ENCODE measurements around the gene CIB2.

The CIB2 gene

DNA sequence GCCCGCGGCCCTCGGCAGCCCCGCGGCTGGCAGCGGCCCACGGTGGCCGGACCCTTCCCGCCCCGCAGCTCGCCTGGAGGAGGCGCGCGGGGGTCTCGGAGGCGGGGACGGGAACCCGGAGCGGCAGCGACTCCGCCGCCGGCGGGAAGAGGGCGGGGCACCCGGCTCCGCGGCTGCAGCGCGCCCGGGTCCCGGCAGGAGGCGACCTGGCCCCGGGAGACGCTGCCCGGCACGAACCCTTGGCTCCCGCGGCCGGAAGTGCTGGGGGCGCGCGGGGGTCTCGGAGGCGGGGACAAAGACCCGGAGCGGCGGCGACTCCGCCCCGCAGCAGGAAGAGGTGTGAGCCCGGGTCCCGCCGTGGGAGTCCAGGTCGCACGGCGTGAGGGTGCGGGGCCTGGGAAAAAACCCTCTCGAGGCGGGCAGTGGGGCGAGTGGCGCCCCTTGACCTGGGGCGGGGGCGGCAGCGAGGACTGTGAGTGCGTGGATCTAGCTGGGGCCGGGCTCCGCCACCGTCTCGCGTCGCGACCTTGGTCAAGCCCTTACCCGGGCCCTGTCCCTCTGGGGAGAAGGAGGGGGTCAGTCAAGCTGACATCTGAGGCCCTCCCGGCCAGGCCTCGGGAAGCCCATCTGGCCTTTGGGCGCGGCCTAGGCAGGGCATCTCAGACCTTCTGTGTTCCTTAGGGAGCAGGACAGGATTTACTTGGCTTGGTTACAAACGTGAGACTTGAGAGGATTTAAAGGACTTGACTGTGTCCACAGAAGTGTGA is at the start of gene CIB2:
Gene CIB2, minus strand, starts transcription at position 151 of the 767 bp plus-strand sequence. CDS start 230 bp downstream, outside the sequence.
- H3K4me3 ChIP-seq (ENCODE audit: low read length): peak within 1 kb of the TSS; percentile 72
- H3K4me1 ChIP-seq (ENCODE audit: control insufficient read depth, insufficient read depth, low read length): peaks cover 21% of the 10 kb centered on the region
- peaks cover 4% of the 10 kb centered on the region for H3K27me3 ChIP-seq (ENCODE audit: control insufficient read depth, insufficient read depth, low read length)
- no peaks in the 10 kb centered on the region for H3K36me3 ChIP-seq (ENCODE audit: control insufficient read depth, insufficient read depth, low read length)
- peak within 1 kb of the TSS; percentile 87 for H3K9ac ChIP-seq (ENCODE audit: low read length)
- no peaks in the 10 kb centered on the region for H3K9me3 ChIP-seq (ENCODE audit: control insufficient read depth, low read length)

- H3K36me3 ChIP-seq (ENCODE audit: control insufficient read depth, insufficient read depth, low read length): no peaks in the 10 kb centered on the region
- no peak overlapping the region for H3K9ac ChIP-seq (ENCODE audit: low read length)
- no peaks in the 10 kb centered on the region for H3K4me1 ChIP-seq (ENCODE audit: control insufficient read depth, insufficient read depth, low read length)
- H3K9me3 ChIP-seq (ENCODE audit: control insufficient read depth, low read length): no peaks in the 10 kb centered on the region
- no peak overlapping the region for H3K4me3 ChIP-seq (ENCODE audit: low read length)
- no peaks in the 10 kb centered on the region for H3K27me3 ChIP-seq (ENCODE audit: control insufficient read depth, insufficient read depth, low read length)
Measured at GRCh38 chr15:78179906-78180305, 48.7 kb upstream of the CIB2 start.

DNA sequence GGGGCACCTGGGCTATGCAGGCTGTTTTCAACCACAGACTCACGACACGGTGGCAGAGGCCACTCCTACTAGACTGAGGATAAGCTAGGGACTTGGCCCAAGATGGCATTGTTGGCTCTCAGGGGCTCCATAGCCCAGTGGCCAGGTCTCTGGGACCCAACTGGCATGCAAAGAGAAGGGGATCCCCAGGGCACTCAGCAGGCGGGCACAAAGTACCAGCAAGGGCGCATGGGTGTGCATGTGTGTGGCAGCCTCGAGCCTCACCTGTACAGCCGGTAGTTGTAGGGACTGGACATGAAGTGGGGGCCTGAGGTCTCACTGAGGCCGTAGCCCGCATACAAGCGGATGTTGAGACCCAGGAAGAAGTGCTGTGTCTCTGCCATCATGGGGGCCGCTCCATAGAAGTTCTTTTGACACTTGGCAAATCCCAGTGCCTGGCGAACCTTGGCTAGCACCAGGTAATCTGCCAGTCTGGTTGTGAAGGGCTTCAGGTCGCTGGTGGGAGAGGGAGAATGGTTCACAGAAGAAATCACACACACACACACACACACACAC is 48.1 kb upstream of the CIB2 start:
- no peak overlapping the region for H3K4me3 ChIP-seq (ENCODE audit: low read length)
- no peak overlapping the region for H3K9ac ChIP-seq (ENCODE audit: low read length)
- H3K36me3 ChIP-seq (ENCODE audit: control insufficient read depth, insufficient read depth, low read length): no peaks in the 10 kb centered on the region
- H3K4me1 ChIP-seq (ENCODE audit: control insufficient read depth, insufficient read depth, low read length): no peaks in the 10 kb centered on the region
- no peaks in the 10 kb centered on the region for H3K27me3 ChIP-seq (ENCODE audit: control insufficient read depth, insufficient read depth, low read length)
- no peaks in the 10 kb centered on the region for H3K9me3 ChIP-seq (ENCODE audit: control insufficient read depth, low read length)

DNA sequence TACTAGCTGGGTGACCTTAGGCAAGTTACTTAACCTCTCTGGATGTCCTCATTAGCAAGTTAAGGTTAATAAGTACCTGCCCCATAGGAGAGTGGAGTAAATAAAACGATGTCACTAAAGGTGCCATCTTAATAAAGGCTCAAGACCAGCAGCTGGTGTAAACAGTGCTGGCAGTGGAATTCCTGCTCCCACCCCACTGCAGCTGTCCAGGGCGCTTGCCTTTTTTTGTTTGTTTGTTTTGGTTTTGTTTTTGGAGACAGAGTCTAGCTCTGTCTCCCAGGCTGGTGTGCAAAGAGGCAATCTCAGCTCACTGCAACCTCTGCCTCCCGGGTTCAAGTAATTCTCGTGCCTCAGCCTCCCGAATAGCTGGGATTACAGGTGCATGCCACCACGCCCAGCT is 46.8 kb upstream of the CIB2 start:
- no peaks in the 10 kb centered on the region for H3K36me3 ChIP-seq (ENCODE audit: control insufficient read depth, insufficient read depth, low read length)
- no peak overlapping the region for H3K9ac ChIP-seq (ENCODE audit: low read length)
- H3K9me3 ChIP-seq (ENCODE audit: control insufficient read depth, low read length): no peaks in the 10 kb centered on the region
- H3K27me3 ChIP-seq (ENCODE audit: control insufficient read depth, insufficient read depth, low read length): no peaks in the 10 kb centered on the region
- no peak overlapping the region for H3K4me3 ChIP-seq (ENCODE audit: low read length)
- H3K4me1 ChIP-seq (ENCODE audit: control insufficient read depth, insufficient read depth, low read length): no peaks in the 10 kb centered on the region

GRCh38 chr15:78177447-78177873 is 46.2 kb upstream of the CIB2 start:
- Histone ChIP-seq H3K4me1 (ENCODE audit: control insufficient read depth, insufficient read depth, low read length) (no peaks in the 10 kb centered on the region), H3K36me3 (ENCODE audit: control insufficient read depth, insufficient read depth, low read length) (no peaks in the 10 kb centered on the region), H3K9ac (ENCODE audit: low read length) (no peak overlapping the region), H3K27me3 (ENCODE audit: control insufficient read depth, insufficient read depth, low read length) (no peaks in the 10 kb centered on the region), H3K4me3 (ENCODE audit: low read length) (no peak overlapping the region), H3K9me3 (ENCODE audit: control insufficient read depth, low read length) (no peaks in the 10 kb centered on the region)

- no peak overlapping the region for H3K4me3 ChIP-seq (ENCODE audit: low read length)
- no peaks in the 10 kb centered on the region for H3K9me3 ChIP-seq (ENCODE audit: control insufficient read depth, low read length)
- no peaks in the 10 kb centered on the region for H3K27me3 ChIP-seq (ENCODE audit: control insufficient read depth, insufficient read depth, low read length)
- H3K4me1 ChIP-seq (ENCODE audit: control insufficient read depth, insufficient read depth, low read length): no peaks in the 10 kb centered on the region
- H3K36me3 ChIP-seq (ENCODE audit: control insufficient read depth, insufficient read depth, low read length): no peaks in the 10 kb centered on the region
- H3K9ac ChIP-seq (ENCODE audit: low read length): no peak overlapping the region
Measured at GRCh38 chr15:78175330-78175729, 44.1 kb upstream of the CIB2 start.

DNA sequence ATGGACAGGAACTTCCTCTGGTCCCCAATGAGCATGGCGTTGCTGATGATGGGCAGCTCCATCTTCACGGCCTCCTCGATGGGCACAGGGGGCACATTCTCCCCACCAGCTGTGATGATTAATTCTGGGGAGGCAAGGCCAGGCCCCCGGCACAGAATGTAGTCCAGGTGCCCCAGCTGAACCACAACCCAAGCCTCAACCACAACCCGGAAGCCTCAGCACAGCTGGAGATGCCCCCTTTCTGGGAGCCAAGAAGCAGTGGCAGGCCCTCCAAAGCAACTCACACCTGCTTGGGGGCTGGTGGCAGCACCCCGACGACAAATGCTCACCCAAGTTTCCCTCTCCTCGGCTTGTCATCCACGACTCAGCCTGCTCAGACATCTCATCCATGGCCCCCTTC is 43.2 kb upstream of the CIB2 start:
- H3K4me1 ChIP-seq (ENCODE audit: control insufficient read depth, insufficient read depth, low read length): no peaks in the 10 kb centered on the region
- H3K36me3 ChIP-seq (ENCODE audit: control insufficient read depth, insufficient read depth, low read length): no peaks in the 10 kb centered on the region
- no peak overlapping the region for H3K9ac ChIP-seq (ENCODE audit: low read length)
- no peak overlapping the region for H3K4me3 ChIP-seq (ENCODE audit: low read length)
- no peaks in the 10 kb centered on the region for H3K9me3 ChIP-seq (ENCODE audit: control insufficient read depth, low read length)
- H3K27me3 ChIP-seq (ENCODE audit: control insufficient read depth, insufficient read depth, low read length): no peaks in the 10 kb centered on the region

DNA sequence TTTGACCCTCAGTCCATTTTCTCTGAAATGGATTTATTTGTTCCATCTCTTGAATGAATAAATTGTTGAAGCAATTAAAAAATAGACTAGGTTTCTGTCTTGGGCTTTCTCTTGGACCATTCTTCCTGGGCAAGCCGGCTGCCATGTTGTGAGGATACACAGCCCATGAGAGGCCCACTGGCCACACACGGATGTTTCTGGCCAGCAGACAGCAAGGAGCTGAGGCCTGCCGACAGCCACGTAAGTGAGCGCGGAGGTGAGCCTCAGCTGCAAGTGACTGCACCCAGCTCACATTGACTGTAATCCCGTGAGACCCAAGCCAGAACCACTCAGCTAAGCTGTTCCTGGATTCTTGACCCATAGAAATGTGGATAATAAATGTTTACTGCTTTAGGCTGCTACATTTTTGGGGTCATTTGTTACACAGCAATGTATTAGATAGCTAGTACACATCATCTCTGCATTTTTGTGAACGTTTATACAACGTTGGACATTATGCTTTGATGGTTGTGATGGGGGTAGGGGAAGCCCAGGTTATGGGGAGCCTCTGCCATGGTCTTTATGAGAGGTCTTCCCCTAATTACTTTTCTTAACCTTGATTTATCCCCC is 40.7 kb upstream of the CIB2 start:
- no peak overlapping the region for H3K9ac ChIP-seq (ENCODE audit: low read length)
- no peak overlapping the region for H3K4me3 ChIP-seq (ENCODE audit: low read length)
- no peaks in the 10 kb centered on the region for H3K9me3 ChIP-seq (ENCODE audit: control insufficient read depth, low read length)
- no peaks in the 10 kb centered on the region for H3K27me3 ChIP-seq (ENCODE audit: control insufficient read depth, insufficient read depth, low read length)
- peaks cover 4% of the 10 kb centered on the region for H3K36me3 ChIP-seq (ENCODE audit: control insufficient read depth, insufficient read depth, low read length)
- H3K4me1 ChIP-seq (ENCODE audit: control insufficient read depth, insufficient read depth, low read length): no peaks in the 10 kb centered on the region

DNA sequence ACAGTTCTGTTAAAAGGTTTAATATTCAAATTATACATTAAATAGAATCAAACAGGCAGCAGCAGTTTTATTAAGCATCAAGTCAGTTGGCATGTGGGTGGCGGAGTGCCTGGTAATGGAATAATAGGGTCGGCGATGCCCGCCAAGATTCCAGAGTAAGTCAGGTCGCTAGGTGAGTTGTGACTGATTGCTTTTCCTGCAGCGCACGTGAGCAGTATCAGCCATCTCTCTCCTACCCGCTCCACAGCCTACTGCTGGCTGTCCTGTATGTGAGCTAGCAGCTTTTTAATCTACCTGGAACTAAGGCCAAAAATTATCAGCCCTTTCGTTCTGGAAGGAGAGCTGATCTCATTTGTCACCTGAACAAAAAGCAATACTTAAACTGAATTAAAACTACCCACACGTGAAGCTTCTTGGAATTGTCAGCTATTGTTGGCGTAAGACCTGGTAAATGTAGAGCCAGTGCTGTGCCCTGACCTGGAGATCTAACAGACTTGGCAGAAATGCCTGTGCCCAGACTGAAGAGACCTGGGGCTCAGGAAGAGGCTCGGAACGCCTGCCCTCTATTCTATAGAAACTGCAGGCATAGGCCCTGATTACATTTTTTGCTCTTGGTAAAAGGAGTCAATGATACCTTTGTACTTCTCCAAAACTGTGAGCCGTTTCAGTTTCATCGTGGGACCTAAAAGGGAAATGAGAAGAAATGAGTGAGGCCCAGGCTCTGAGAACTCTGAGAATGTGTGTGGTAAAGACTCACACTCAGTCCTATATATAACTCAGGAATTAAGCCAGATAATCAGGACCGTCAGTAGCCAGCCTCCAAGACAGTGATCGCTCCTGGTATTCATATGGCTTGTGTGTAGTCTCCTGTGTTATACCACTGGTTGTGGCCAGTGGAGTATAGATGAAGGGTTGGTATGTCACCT is 39.9 kb upstream of the CIB2 start:
- H3K27me3 ChIP-seq (ENCODE audit: control insufficient read depth, insufficient read depth, low read length): no peaks in the 10 kb centered on the region
- H3K9me3 ChIP-seq (ENCODE audit: control insufficient read depth, low read length): no peaks in the 10 kb centered on the region
- peaks cover 6% of the 10 kb centered on the region for H3K36me3 ChIP-seq (ENCODE audit: control insufficient read depth, insufficient read depth, low read length)
- H3K4me3 ChIP-seq (ENCODE audit: low read length): no peak overlapping the region
- H3K4me1 ChIP-seq (ENCODE audit: control insufficient read depth, insufficient read depth, low read length): no peaks in the 10 kb centered on the region
- no peak overlapping the region for H3K9ac ChIP-seq (ENCODE audit: low read length)

GRCh38 chr15:78168608-78169007 is 37.4 kb upstream of the CIB2 start:
- no peaks in the 10 kb centered on the region for H3K4me1 ChIP-seq (ENCODE audit: control insufficient read depth, insufficient read depth, low read length)
- no peaks in the 10 kb centered on the region for H3K9me3 ChIP-seq (ENCODE audit: control insufficient read depth, low read length)
- H3K36me3 ChIP-seq (ENCODE audit: control insufficient read depth, insufficient read depth, low read length): peaks cover 11% of the 10 kb centered on the region
- H3K4me3 ChIP-seq (ENCODE audit: low read length): no peak overlapping the region
- H3K9ac ChIP-seq (ENCODE audit: low read length): no peak overlapping the region
- H3K27me3 ChIP-seq (ENCODE audit: control insufficient read depth, insufficient read depth, low read length): no peaks in the 10 kb centered on the region

DNA sequence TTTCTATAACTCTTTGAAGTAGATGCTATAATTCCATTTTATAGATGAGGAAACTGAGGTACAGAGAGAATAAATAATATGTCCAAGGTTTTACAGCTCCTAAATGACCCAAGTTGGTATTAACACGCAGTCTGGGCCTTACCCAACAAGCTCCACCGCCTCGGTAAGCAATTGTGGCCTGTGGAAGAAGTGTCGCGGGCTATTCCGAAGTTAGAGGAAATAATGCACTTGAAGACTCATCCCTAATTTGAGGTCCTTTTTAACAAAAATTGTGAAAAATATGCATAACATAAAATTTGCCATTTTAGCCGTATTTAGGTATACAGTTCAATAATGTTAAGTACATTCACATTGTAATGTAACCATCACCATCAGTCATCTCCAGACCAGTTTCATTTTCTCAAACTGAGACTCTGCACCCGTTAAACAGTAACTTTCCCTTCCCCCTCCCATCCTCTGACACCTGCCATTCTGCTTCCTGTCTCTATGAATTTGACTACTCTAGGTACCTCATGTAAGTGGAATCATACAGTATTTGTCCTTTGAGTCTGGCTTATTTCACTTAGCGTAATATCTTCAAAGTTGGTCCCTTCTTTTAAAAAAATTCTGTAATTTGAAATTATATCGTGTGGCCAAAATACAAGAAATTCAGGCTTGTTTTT is 36.1 kb upstream of the CIB2 start:
- Histone ChIP-seq H3K9ac (ENCODE audit: low read length) (no peak overlapping the region), H3K4me1 (ENCODE audit: control insufficient read depth, insufficient read depth, low read length) (no peaks in the 10 kb centered on the region), H3K9me3 (ENCODE audit: control insufficient read depth, low read length) (no peaks in the 10 kb centered on the region), H3K4me3 (ENCODE audit: low read length) (no peak overlapping the region), H3K27me3 (ENCODE audit: control insufficient read depth, insufficient read depth, low read length) (no peaks in the 10 kb centered on the region), H3K36me3 (ENCODE audit: control insufficient read depth, insufficient read depth, low read length) (peaks cover 11% of the 10 kb centered on the region)

Data from mucosa of stomach (tissue), 1 donor.